GM18519 (cell line): Measurements from ENCODE around the gene DUS3L.

Experiments
- ATAC-seq: cut with Tn5 transposase; IDR thresholded peaks from one replicate; pipeline ENCODE4 v1.9.1; 2021; ENCODE audit warnings: mild to moderate bottlenecking, moderate library complexity; ENCODE audit not compliant: unreplicated experiment, low FRiP score

Gene DUS3L

DNA sequence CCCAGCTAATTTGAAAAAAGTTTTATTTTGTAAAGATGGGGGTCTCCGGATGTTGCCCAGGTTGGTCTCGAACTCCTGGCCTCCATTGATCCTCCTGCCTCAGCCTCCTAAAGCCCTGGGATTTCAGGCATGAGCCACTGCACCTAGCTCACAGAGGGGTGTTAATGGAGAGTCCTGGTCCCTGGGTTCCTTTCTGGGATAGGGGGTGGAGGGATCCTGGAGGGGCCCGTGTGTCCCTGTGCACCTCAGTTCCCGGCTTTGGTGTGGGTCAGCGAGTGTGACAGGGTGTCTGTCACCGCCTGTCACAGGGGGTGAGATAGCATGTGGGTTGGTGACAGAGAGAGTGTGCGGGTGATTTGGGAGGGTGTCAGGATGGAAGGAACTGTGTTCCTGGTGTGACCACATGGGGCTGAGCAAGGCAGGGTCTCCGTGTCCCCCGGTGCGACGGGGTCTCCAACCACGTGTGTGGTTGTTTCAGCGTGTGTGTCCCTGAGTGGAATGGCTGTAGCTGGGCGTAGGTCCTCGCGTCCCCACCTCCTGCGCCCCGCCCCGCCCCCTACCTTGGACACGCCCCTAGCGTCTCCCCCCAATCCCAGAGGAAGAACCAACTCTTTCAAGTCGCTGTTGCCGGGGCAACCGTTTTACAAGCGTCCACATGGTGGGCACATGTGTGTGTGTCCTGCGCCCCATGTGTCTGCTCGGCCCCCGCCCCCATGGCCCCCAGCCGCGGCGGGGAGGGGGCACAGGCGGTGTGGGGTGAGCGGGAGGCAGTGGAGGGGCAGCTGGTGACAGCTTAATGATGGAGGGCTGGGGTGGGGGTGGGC is 11.0 kb upstream of the DUS3L start:
- ATAC-seq, result no peak

DNA sequence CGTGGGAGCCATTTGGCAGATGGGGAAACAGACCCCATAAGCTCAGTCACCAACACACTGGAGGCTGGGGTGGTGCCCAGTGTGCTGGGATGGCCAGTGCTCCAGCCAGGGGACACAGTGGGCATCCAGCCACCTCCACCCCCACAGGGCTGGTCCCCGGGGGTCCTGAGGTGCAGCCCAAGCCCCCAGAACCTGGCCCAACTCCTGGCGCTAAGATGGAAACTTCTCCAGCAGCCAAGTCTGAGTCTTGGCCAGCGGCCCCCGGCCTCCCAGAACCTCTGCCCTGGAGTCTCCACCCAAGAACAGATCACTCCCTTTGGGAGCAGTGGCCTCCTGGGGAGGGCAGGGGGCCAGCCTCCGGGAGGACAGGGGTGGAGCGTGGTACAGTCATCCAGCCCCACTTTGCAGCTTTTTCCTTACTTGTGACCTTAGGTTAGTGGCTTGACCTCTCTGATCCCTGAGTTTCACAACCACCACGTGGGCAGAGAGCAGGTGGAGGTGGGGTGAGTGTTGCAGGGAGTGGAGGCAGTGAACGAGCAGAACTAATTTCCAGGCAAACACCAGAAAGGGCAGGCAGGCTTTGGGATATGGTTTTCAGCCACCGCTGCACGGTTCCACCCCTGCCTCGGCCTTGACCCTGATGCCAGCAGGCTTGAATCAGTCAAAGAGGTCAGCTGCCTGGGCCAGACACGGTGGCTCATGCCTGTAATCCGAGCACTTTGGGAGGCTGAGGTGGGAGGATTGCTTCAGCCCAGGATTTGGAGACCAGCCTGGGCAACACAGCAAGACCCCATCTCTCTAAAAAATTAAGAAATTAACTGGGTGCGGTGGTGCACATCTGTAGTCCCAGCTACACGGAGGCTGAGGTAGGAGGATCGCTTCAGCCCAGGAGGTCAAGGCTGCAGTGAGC is 9.7 kb upstream of the DUS3L start:
- no peak for ATAC-seq

- ATAC-seq, result no peak
These were observed 8.6 kb upstream of the DUS3L start for GRCh38 chr19:5799247-5800241.

DNA sequence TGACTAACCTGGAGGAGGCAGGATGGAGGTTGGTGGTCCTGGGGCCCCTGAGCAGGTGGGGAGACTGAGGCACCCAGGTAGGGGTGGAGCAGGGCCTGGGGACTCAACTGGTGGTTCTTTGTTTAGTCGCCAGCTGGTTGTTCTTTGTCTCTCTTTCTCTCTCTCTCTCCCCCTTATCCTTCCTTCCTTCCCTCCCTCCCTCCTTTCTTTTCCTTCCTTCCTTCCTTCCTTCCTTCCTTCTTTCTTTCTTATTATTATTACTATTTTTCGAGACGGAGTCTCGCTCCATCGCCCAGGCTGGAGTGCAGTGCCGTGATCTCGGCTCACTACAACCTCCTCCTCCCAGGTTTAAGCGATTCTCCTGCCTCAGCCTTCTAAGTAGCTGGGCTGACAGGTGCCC is 7.3 kb upstream of the DUS3L start:
- no peak for ATAC-seq

DNA sequence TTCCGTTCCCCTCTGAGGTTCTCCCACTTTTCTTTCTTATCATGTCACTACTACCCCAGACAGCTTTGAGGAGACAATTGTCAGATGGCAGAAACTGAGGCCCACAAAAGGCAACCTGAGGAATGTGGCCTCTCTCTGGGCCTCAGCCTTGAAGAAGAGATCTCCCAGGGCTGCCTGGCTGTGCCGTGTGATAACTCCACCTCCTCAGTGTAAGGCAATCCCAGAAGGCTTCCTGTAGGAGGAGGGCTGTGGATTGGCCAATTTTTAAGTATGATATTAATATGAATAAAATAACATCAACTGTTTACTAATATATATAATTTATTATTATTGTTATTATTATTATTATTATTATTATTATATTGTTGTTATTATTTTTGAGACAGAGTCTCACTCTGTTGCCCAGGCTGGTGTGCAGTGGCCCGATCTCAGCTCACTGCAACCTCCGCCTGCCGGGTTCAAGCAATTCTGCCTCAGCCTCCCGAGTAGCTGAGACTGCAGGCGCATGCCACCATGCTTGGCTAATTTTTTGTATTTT is 4.5 kb upstream of the DUS3L start:
- no peak for ATAC-seq

DNA sequence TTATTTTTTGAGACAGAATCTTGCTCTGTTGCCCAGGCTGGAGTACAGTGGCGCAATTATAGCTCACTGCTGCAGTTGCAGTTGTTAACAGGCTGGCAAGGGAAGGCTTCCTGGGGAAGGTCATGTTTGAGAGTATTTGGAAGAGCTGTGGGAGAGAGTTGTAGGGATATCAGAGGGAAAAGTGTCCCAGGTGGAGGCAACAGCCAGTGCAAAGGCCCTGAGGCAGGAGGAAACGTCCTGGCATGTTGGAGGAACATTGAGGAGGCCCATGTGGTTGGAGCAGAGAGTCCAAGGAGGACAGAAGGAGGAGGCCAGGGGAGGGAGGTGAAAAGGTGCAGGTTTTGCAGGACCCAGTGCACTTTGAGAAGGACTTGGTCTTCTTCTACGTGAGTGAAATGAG is 2.2 kb upstream of the DUS3L start:
- ATAC-seq, result no peak

DNA sequence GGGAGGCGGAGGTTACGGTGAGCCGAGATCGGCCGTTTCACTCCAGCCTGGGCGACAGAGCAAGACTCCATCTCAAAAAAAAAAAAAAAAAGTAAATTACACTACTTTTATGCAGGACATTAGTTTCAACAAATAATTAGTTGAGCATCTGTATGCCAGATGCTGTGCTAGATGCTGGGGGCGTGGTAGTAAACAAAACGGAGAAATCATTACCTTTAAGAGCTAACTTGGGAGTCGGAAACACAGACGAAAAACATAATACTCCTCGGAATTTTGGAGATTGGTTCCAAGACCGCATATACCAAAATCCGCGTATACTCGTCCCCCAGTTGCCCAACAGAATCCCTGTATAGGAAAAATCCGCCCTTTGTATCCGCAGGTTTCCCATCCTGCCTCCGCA is 1.3 kb upstream of the DUS3L start:
- ATAC-seq, result no peak

- ATAC-seq, result no peak
These were observed 941 bp downstream of the DUS3L start for GRCh38 chr19:5789886-5790558.

GRCh38 chr19:5789351-5789761 is 1.6 kb downstream of the DUS3L start:
- ATAC-seq, result no peak

DNA sequence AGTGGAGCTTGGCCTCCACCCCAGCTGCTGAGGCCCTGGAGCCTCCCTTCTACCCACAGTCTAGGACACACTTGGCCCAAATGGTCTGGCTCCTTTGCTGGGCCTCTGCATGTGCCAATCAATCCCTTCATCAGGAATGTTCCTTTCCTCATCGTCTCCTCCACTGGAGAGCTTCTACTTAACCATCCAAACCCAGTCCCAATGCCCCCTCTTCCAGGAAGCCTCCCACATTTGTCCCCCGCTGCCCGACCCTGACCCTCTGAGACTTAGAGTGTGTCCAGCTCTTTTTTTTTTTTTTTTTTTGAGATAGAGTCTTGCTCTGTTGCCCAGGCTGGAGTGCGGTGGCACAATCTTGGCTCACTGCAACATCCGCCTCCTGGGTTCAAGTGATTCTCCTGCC is 2.5 kb downstream of the DUS3L start:
- no peak for ATAC-seq

GRCh38 chr19:5787409-5788182 is 3.4 kb downstream of the DUS3L start:
- ATAC-seq, result no peak

- no peak for ATAC-seq
These were observed 4.2 kb downstream of the DUS3L start for GRCh38 chr19:5786593-5787408.

- ATAC-seq, result no peak
These were observed 5.5 kb downstream of the DUS3L start for GRCh38 chr19:5785423-5785822.

GRCh38 chr19:5784581-5785147 is 6.3 kb downstream of the DUS3L start, which contains the start of gene PRR22:
TSS of gene PRR22 (minus strand) at chr19:5784746. CDS start at chr19:5784660, 86 bp downstream.
- no peak for ATAC-seq

DNA sequence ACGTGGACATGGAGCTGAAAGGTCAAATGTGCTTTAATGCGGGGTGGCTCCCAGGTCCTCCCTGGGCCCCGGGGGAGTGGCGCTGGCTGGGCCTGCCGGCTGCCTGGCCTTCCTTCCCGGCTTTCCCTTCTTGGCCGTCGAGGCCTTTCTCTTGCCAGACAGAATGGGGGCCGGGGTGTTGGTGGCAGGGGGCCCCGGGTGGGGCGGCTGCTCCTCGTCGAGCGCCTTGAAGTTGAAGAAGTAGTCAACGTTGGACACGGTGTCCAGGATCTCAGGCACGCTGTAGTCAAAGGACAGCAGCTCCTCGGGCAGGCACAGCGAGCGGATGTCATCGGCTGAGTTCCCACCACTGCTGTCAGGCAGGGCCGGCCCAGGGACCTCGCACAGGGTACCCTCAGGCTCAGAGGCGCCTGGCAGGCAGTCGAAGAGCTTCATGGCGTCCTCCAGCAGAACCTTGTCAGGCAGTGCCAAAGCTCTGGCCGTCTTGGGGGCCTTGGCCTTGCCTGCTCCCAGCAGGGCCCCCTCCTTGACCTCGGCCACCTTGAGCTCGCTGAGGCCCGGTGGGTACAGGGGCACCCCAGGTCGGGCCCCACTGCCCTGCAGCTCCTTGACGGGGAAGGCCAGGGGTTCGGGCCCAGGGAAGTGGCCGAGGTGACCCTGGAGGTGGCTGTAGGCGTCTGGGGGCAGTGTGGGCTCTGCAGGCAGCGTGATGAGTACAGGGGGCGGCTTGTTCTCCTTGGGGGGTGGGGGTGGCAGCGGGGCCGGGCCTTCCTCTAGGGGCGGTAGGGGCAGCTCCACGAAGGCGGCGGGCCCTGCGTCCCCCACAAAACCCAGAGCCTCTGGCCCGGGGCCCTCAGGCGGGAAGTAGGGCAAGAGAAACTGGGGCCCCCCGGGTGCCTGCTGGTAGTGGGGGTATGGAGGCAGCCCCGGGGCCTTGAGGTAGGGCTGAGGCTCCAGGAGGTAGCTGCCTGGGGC is 7.7 kb downstream of the DUS3L start:
- ATAC-seq, result no peak

DNA sequence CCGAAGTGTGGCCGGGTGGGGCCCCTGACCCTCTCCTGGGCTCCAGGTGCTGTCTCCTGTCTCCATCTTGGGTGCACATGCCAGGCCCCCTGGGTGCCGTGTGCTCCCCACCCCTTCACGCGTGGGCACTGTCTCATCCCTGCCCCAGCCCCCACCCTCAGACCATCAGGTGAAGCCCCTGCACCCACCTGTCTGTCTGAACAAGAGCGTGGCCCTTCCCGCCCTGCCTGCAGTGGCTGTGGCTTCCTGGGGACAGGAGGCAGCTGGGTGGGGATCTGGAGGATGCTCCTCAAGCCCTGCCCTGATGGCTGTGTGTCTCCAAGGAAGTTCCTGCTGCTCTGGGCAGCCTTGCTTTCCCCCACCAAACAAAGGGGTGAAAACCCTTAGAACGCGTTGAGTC is 8.6 kb downstream of the DUS3L start:
- ATAC-seq, result no peak
